HG02973 (cell line): ENCODE results near the gene IQCM.

Source experiments
- ATAC-seq: cut with Tn5 transposase; IDR thresholded peaks from one replicate; pipeline ENCODE4 v1.9.1; 2021; ENCODE audit warnings: moderate library complexity; ENCODE audit not compliant: unreplicated experiment

The IQCM gene

GRCh38 chr4:149815743-149816142 is at the start of gene IQCM:
IQCM (minus strand) TSS chr4:149815843; CDS start chr4:149742691, 73,152 bp downstream.
- no peak for ATAC-seq

- no peak for ATAC-seq
These were observed 41.8 kb upstream of the IQCM start for GRCh38 chr4:149857446-149857845.

- no peak for ATAC-seq
These were observed 30.1 kb upstream of the IQCM start for GRCh38 chr4:149845743-149846142.

- no peak for ATAC-seq
These were observed 26.0 kb upstream of the IQCM start for GRCh38 chr4:149841686-149842085.

GRCh38 chr4:149838036-149838435 is 22.4 kb upstream of the IQCM start:
- no peak for ATAC-seq

GRCh38 chr4:149836546-149836945 is 20.9 kb upstream of the IQCM start:
- ATAC-seq, result no peak

- ATAC-seq, result no peak
These were observed 19.6 kb upstream of the IQCM start for GRCh38 chr4:149835280-149835679.

- ATAC-seq, result no peak
These were observed 16.1 kb upstream of the IQCM start for GRCh38 chr4:149831656-149832208.

- ATAC-seq, result no peak
These were observed 15.2 kb upstream of the IQCM start for GRCh38 chr4:149830823-149831222.

GRCh38 chr4:149825336-149825735 is 9.7 kb upstream of the IQCM start:
- ATAC-seq, result no peak

- no peak for ATAC-seq
These were observed 8.2 kb upstream of the IQCM start for GRCh38 chr4:149823769-149824221.

GRCh38 chr4:149801416-149801815 is 14.2 kb downstream of the IQCM start:
- no peak for ATAC-seq

GRCh38 chr4:149799546-149799945 is 16.1 kb downstream of the IQCM start:
- no peak for ATAC-seq

- no peak for ATAC-seq
These were observed 19.3 kb downstream of the IQCM start for GRCh38 chr4:149796381-149796780.

GRCh38 chr4:149795256-149795655 is 20.4 kb downstream of the IQCM start:
- ATAC-seq, result no peak

GRCh38 chr4:149794352-149794751 is 21.3 kb downstream of the IQCM start:
- ATAC-seq, result no peak

GRCh38 chr4:149793459-149793858 is 22.2 kb downstream of the IQCM start:
- ATAC-seq, result no peak

- ATAC-seq, result no peak
These were observed 23.8 kb downstream of the IQCM start for GRCh38 chr4:149791851-149792250.

- no peak for ATAC-seq
These were observed 25.3 kb downstream of the IQCM start for GRCh38 chr4:149790172-149790907.

GRCh38 chr4:149788300-149788699 is 27.3 kb downstream of the IQCM start:
- ATAC-seq, result no peak

- ATAC-seq, result no peak
These were observed 29.8 kb downstream of the IQCM start for GRCh38 chr4:149785696-149786431.

GRCh38 chr4:149784018-149784417 is 31.6 kb downstream of the IQCM start:
- ATAC-seq, result no peak
